H1 (cell line): ENCODE measurements around the gene UGT1A6. TPM values are rescaled to one million over a fixed set of nuclear protein-coding genes. Genes with fewer than 3 reads are reported as not detected.

ENCODE experiments used
- CHD7 ChIP-seq: fragments of 300-600 bp; sonication (generic); IDR thresholded peaks from 2 replicates; pipeline ENCODE4 v1.7.1; 2012; ENCODE audit warnings: low read length, moderate library complexity, mild to moderate bottlenecking, inconsistent platforms; ENCODE audit not compliant: insufficient replicate concordance
- CREB1 ChIP-seq: IDR thresholded peaks from 2 replicates; pipeline ENCODE4 v1.6.1; 2012; ENCODE audit warnings: inconsistent platforms
- NRF1 ChIP-seq: IDR thresholded peaks from 2 replicates; pipeline ENCODE4 v1.6.1; 2011; ENCODE audit warnings: mild to moderate bottlenecking, low read depth, low read length, improper control_type of control experiment
- RAD21 ChIP-seq, 2 experiments: IDR thresholded peaks in 1 of 2; conservative IDR thresholded peaks in 1 of 2; 2 replicates each; pipeline ENCODE4 v1.6.1; 2011; ENCODE audit warnings: low read depth in 2 of 2, low read length in 2 of 2, improper control_type of control experiment in 1 of 2, inconsistent platforms in 1 of 2, mild to moderate bottlenecking in 1 of 2, moderate library complexity in 1 of 2
- polyA plus RNA-seq, 7 experiments: library from polyadenylated mRNA; depleted of rRNA in 3 of 7; stranded (reverse) in 5 of 7; unstranded in 2 of 7; fragments of >200 nt in 5 of 7; fragments of 200-250 nt in 2 of 7; gene quantifications; 1 replicate in 5 of 7; 2 replicates in 1 of 7; 4 replicates in 1 of 7; pipeline versions ENCODE4 v1.2.1 to v1.2.3, GENCODE V29; 2011 to 2013; ENCODE audit warnings: missing spikeins in 2 of 7, mixed read lengths in 2 of 7
- total RNA-seq: library from RNA; stranded (reverse); fragmentation: NEBNext Ultra II Directional; extraction: Animal tissue kit (Norgen Biotek cat#: 25700); gene quantifications from 2 replicates; pipeline ENCODE4 v1.2.1, GENCODE V29; 2021

UGT1A6 gene
- total and polyA plus RNA-seq, 2 of the 8 experiments (the other 6 are each of a cell fraction or from before 2014, with no cell fraction given): not detected

GRCh38 chr2:233718552-233718951 lies 25.9 kb downstream of the UGT1A6 start, which contains the start of gene UGT1A4 (continued):
- TF ChIP-seq CHD7 (no peak), CREB1 (no peak), NRF1 (no peak), RAD21 (IDR thresholded peaks at IDR 0.05 in 1 of 2, conservative IDR thresholded peaks at IDR 0.05 in 1 of 2; ENCODE audit: low read depth in 2 of 2, low read length in 2 of 2) (no peak)
